NB4 (cell line): ENCODE results near the gene CPLX1.

Experiments used
- DNase-seq: peaks from one replicate; pipeline ENCODE4 v3.0.0; 2010; ENCODE audit warnings: low read depth
- H3K4me3 ChIP-seq: one replicate; pipeline ENCODE4 v1.5.1; 2011; ENCODE audit warnings: mild to moderate bottlenecking, low read depth, low read length, moderate library complexity
- MAX ChIP-seq: IDR thresholded peaks from 2 replicates; pipeline ENCODE4 v1.6.1; 2011; ENCODE audit warnings: low read depth, low read length
- MYC ChIP-seq: IDR thresholded peaks from 2 replicates; pipeline ENCODE4 v1.6.1; 2011; ENCODE audit warnings: low read depth, low read length
- POLR2A ChIP-seq: IDR thresholded peaks from 2 replicates; pipeline ENCODE4 v1.6.1; 2011; ENCODE audit warnings: mild to moderate bottlenecking; ENCODE audit not compliant: insufficient read length; ENCODE audit errors: extremely low read depth
- TF ChIP-seq, protein P1 (sequence below): IDR thresholded peaks from one replicate; pipeline ENCODE4 v1.5.1; 2012; ENCODE audit warnings: low read depth, low read length

Gene CPLX1

GRCh38 chr4:824461-825062, 1.4 kb downstream of the CPLX1 start:
- DNase-seq = no peak
- TF ChIP-seq MYC (no peak), MAX (no peak), POLR2A (no peak)
- TF ChIP-seq, protein P1, sequence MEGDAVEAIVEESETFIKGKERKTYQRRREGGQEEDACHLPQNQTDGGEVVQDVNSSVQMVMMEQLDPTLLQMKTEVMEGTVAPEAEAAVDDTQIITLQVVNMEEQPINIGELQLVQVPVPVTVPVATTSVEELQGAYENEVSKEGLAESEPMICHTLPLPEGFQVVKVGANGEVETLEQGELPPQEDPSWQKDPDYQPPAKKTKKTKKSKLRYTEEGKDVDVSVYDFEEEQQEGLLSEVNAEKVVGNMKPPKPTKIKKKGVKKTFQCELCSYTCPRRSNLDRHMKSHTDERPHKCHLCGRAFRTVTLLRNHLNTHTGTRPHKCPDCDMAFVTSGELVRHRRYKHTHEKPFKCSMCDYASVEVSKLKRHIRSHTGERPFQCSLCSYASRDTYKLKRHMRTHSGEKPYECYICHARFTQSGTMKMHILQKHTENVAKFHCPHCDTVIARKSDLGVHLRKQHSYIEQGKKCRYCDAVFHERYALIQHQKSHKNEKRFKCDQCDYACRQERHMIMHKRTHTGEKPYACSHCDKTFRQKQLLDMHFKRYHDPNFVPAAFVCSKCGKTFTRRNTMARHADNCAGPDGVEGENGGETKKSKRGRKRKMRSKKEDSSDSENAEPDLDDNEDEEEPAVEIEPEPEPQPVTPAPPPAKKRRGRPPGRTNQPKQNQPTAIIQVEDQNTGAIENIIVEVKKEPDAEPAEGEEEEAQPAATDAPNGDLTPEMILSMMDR = no peak
- H3K4me3 ChIP-seq = no peak overlapping the region

GRCh38 chr4:823761-824460, 2.0 kb downstream of the CPLX1 start:
- H3K4me3 ChIP-seq = no peak overlapping the region
- TF ChIP-seq, protein P1 = no peak
- no peak for TF ChIP-seq POLR2A
- TF ChIP-seq MAX = no peak
- TF ChIP-seq MYC = no peak
- DNase-seq = no peak

GRCh38 chr4:823176-823760, 2.7 kb downstream of the CPLX1 start:
- no peak for TF ChIP-seq MYC
- TF ChIP-seq, protein P1 = no peak
- H3K4me3 ChIP-seq = no peak overlapping the region
- no peak for DNase-seq

DNA sequence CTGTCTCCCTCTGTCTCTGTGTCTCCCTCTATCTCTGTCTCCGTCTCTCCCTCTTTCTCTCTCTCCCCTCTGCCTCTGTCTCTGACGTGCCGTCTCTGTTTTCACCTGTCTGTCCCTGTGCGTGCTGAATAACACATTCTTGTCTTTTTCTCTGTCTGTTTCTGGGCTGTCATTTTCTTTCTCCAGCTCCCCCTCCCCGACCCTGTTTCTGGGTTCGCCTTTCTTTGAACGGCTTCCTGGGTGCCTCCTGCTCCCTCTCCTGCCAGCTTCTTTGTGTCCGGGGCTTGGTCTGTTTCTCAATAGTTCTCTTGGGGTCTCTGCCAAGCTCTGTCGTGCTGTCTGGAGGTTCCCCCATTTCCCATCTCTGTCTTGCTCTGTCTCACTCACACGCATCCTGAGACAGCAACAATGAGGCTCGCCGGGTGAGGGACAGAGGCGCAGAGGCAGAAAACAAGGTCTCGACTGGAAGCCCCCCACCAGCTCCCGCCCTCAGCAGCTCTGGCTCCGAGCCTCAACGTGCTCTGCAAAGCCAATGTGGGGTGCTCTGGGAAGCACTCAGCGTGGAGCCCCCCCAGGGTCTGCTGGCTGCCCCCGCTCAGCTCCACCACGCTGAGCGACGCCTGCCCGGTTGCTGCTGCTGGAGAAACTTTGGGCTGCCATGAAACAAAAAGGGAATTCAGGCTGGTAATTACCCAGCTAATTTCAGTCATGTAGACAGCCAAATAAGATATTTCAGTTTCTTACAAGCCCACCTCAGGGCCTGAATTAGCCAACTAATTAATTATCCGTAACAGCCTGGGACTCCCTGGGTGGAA, 3.4 kb downstream of the CPLX1 start:
- TF ChIP-seq, protein P1 = no peak
- TF ChIP-seq POLR2A (no peak), MYC (no peak), MAX (no peak)
- no peak for DNase-seq
- H3K4me3 ChIP-seq = no peak overlapping the region

- no peak for DNase-seq
- H3K4me3 ChIP-seq = no peak overlapping the region
- no peak for TF ChIP-seq POLR2A
- TF ChIP-seq MYC = no peak
Observed at GRCh38 chr4:821631-822030, 4.3 kb downstream of the CPLX1 start.

- DNase-seq = no peak
- H3K4me3 ChIP-seq = no peak overlapping the region
- TF ChIP-seq, protein P1 = no peak
- TF ChIP-seq POLR2A = no peak
- no peak for TF ChIP-seq MAX
- no peak for TF ChIP-seq MYC
Observed at GRCh38 chr4:821181-821591, 4.7 kb downstream of the CPLX1 start.
